HG03095 (cell line): ENCODE measurements around the gene LYG2.
"Not testable (repeated sequence)": the region's sequence is repeated elsewhere in the genome, so short reads cannot be mapped to it uniquely, and the experiment has no call there.

Source experiments
- ATAC-seq: cut with Tn5 transposase; IDR thresholded peaks from one replicate; pipeline ENCODE4 v1.9.1; 2021; ENCODE audit warnings: moderate library complexity; ENCODE audit not compliant: unreplicated experiment

Gene LYG2

GRCh38 chr2:99201959-99202678 is 53.3 kb downstream of the LYG2 start:
- ATAC-seq = no peak

DNA sequence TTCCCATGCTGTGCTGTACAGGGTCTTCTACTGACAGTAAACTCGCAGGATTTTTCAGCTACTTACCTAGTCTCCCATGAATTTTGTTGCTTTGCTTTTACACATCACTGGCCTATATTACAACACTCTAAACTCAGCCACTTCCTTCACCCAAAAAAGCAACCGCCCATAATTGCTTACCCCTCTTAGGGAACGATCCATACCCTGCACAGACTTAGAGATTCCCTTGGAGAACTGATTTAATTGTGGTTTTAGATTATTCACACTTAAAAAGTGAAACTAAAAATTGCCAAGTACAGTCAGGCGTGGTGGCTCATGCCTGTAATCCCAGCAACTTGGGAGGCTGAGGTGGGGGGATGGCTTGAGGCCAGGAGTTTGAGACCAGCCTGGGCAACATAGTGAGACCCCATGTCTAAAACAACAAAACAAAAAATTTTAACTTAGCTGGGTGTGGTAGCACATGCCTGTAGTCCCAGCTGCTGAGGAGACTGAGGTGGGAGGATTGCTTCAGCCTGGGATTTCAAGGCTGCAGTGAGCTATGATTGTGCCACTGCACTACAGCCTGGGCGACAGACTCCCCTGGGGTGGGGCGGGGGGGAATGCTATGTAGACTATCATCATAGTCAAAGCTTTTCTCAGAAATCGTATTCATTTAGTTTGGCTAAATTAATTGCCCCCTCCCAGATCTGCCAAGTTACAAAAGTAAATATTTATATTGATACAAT is 55.2 kb downstream of the LYG2 start:
- no peak for ATAC-seq

DNA sequence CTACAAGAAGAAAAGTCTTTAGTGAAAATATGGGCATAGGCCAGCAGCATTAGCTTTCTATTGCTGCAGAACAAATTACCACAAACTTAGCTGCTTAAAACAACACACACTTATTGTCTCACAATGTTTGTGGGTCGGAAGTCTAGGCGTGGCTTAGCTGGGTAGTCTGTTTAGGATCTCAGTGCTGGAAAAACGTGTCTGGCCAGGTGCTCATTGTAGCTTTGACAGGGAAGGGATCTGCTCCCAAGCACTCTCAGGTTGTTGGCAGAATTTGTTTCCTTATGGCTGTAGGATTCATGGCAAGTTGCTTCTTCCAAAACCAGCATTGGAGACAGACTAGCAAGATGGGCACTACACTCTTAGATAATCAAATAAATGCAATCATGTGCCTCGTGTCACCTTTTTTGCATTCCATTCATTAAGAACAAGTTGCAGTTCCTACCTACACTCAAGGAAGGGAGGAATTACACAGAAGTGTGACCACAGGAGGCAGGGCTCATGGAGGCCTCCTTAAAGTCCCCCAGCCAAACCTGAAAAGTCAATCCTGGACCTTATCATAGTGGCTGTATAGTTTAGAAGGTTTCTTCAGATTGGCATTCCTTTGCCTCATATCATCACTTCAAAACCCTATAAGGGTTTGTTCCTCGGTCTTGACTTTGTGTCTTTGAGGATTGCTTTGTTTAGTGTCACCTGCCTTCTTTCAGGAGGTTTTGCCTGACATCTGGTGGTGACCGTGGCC is 57.2 kb downstream of the LYG2 start:
- ATAC-seq = no peak

DNA sequence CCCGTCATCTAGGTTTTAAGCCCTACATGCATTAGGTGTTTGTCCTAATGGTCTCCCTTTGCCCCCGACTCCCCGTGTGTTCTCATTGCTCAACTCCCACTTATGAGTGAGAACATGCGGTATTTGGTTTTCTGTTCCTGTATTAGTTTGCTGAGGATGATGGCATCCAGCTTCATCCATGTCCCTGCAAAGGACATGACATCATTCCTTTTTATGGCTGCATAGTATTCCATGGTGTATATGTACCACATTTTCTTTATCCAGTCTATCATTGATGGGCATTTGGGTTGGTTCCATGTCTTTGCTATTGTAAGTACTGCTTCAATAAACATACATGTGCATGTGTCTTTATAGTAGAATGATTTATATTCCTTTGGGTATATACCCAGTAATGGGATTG is 63.1 kb downstream of the LYG2 start:
- not testable (repeated sequence) for ATAC-seq
